Raji (cell line): ENCODE data around the gene TCF12.

ENCODE experiments used
- POLR2A ChIP-seq: IDR thresholded peaks from 2 replicates; pipeline ENCODE4 v1.6.1; 2011; ENCODE audit warnings: low read depth, low read length, control low read depth; ENCODE audit not compliant: insufficient read depth

TCF12 gene

GRCh38 chr15:56977232-56977631 is 58.8 kb downstream of the TCF12 start:
- no peak for TF ChIP-seq POLR2A

- no peak for TF ChIP-seq POLR2A
Measured at GRCh38 chr15:56978898-56979662, 60.6 kb downstream of the TCF12 start.

- no peak for TF ChIP-seq POLR2A
Measured at GRCh38 chr15:56980473-56980872, 62.0 kb downstream of the TCF12 start.

- TF ChIP-seq POLR2A = no peak
Measured at GRCh38 chr15:56981160-56981559, 62.7 kb downstream of the TCF12 start.

GRCh38 chr15:56982987-56983386 is 64.5 kb downstream of the TCF12 start:
- TF ChIP-seq POLR2A = no peak

- TF ChIP-seq POLR2A = no peak
Measured at GRCh38 chr15:56984681-56985481, 66.4 kb downstream of the TCF12 start.

- TF ChIP-seq POLR2A = no peak
Measured at GRCh38 chr15:56985856-56986255, 67.4 kb downstream of the TCF12 start.

GRCh38 chr15:56987286-56987685 is 68.8 kb downstream of the TCF12 start:
- TF ChIP-seq POLR2A = no peak

- no peak for TF ChIP-seq POLR2A
Measured at GRCh38 chr15:56988219-56988618, 69.8 kb downstream of the TCF12 start.

- TF ChIP-seq POLR2A = no peak
Measured at GRCh38 chr15:56989411-56989924, 71.0 kb downstream of the TCF12 start.

GRCh38 chr15:56991017-56991416 is 72.6 kb downstream of the TCF12 start:
- TF ChIP-seq POLR2A = no peak

GRCh38 chr15:56992725-56993124 is 74.3 kb downstream of the TCF12 start:
- no peak for TF ChIP-seq POLR2A

- TF ChIP-seq POLR2A = no peak
Measured at GRCh38 chr15:56994280-56994679, 75.8 kb downstream of the TCF12 start.

GRCh38 chr15:56996093-56996492 is 77.6 kb downstream of the TCF12 start:
- no peak for TF ChIP-seq POLR2A

- no peak for TF ChIP-seq POLR2A
Measured at GRCh38 chr15:56996746-56997470, 78.5 kb downstream of the TCF12 start.
